ENCODE results near the gene SUN5. TPM values are rescaled to one million over a fixed set of nuclear protein-coding genes. Genes with fewer than 3 reads are reported as not detected.

SUN5 gene
- polyA plus RNA-seq, 3 donors from 2014 or later: not detected

- DNase-seq: no peak
- no peak overlapping the region for H3K4me3 Mint-ChIP-seq
Observed at GRCh38 chr20:33033381-33033780, 29.1 kb upstream of the SUN5 start.

GRCh38 chr20:33032555-33032954 lies 28.3 kb upstream of the SUN5 start:
- peaks cover 0 to 4% (median 3%) of the 10 kb centered on the region in 3 donors for H3K27me3 Mint-ChIP-seq (ENCODE audit: low read depth in 3 of 3)
- DNase-seq: no peak
- H3K27ac Mint-ChIP-seq: no peak overlapping the region
- no peak overlapping the region for H3K4me3 Mint-ChIP-seq
- H3K9me3 Mint-ChIP-seq: no peaks in the 10 kb centered on the region
- H3K4me1 Mint-ChIP-seq: no peaks in the 10 kb centered on the region
- no peaks in the 10 kb centered on the region for H3K36me3 Mint-ChIP-seq

More at GRCh38 chr20:33033381-33033780, 29.1 kb upstream of the SUN5 start:
- Mint-ChIP-seq H3K27me3 (ENCODE audit: low read depth in 3 of 3) (peaks cover 0 to 4% (median 4%) of the 10 kb centered on the region in 3 donors), H3K36me3 (no peaks in the 10 kb centered on the region), H3K27ac (no peak overlapping the region), H3K4me1 (no peaks in the 10 kb centered on the region), H3K9me3 (no peaks in the 10 kb centered on the region)

- H3K9me3 Mint-ChIP-seq: no peaks in the 10 kb centered on the region
- no peaks in the 10 kb centered on the region for H3K4me1 Mint-ChIP-seq
- no peak within 1 kb of the TSS for H3K27ac Mint-ChIP-seq
- DNase-seq: no peak
- H3K27me3 Mint-ChIP-seq (ENCODE audit: low read depth in 3 of 3): peaks cover 0 to 7% (median 4%) of the 10 kb centered on the region in 3 donors
- no peak within 1 kb of the TSS for H3K4me3 Mint-ChIP-seq
- no peaks in the 10 kb centered on the region for H3K36me3 Mint-ChIP-seq
Observed at GRCh38 chr20:33031531-33031930, 27.3 kb upstream of the SUN5 start, which contains the start of gene BPIFB6. TSS of gene BPIFB6 (plus strand) at chr20:33031648. CDS start at chr20:33031648, 0 bp downstream.

GRCh38 chr20:33030569-33030968 lies 26.3 kb upstream of the SUN5 start:
- H3K4me1 Mint-ChIP-seq: no peaks in the 10 kb centered on the region
- H3K4me3 Mint-ChIP-seq: no peak overlapping the region
- H3K27ac Mint-ChIP-seq: no peak overlapping the region
- DNase-seq: no peak
- H3K27me3 Mint-ChIP-seq (ENCODE audit: low read depth in 3 of 3): peaks cover 0 to 7% (median 2%) of the 10 kb centered on the region in 3 donors
- no peaks in the 10 kb centered on the region for H3K36me3 Mint-ChIP-seq
- no peaks in the 10 kb centered on the region for H3K9me3 Mint-ChIP-seq

GRCh38 chr20:33030076-33030475 lies 25.8 kb upstream of the SUN5 start:
- Mint-ChIP-seq H3K36me3 (no peaks in the 10 kb centered on the region), H3K9me3 (no peaks in the 10 kb centered on the region), H3K27me3 (ENCODE audit: low read depth in 3 of 3) (peaks cover 0 to 7% (median 0%) of the 10 kb centered on the region in 3 donors), H3K4me1 (no peaks in the 10 kb centered on the region), H3K27ac (no peak overlapping the region), H3K4me3 (no peak overlapping the region)
- no peak for DNase-seq

GRCh38 chr20:33028875-33029274 lies 24.6 kb upstream of the SUN5 start:
- Mint-ChIP-seq H3K9me3 (no peaks in the 10 kb centered on the region), H3K27me3 (ENCODE audit: low read depth in 3 of 3) (peaks cover 0 to 7% (median 0%) of the 10 kb centered on the region in 3 donors), H3K4me3 (no peak overlapping the region), H3K4me1 (no peaks in the 10 kb centered on the region), H3K36me3 (no peaks in the 10 kb centered on the region), H3K27ac (no peak overlapping the region)
- no peak for DNase-seq

- no peak overlapping the region for H3K27ac Mint-ChIP-seq
- H3K27me3 Mint-ChIP-seq (ENCODE audit: low read depth in 3 of 3): peaks cover 0 to 5% (median 0%) of the 10 kb centered on the region in 3 donors
- H3K9me3 Mint-ChIP-seq: no peaks in the 10 kb centered on the region
- DNase-seq: no peak
- H3K36me3 Mint-ChIP-seq: no peaks in the 10 kb centered on the region
- no peaks in the 10 kb centered on the region for H3K4me1 Mint-ChIP-seq
- no peak overlapping the region for H3K4me3 Mint-ChIP-seq
Observed at GRCh38 chr20:33027769-33028751, 23.8 kb upstream of the SUN5 start.

- Mint-ChIP-seq H3K4me1 (no peaks in the 10 kb centered on the region), H3K4me3 (no peak overlapping the region), H3K36me3 (no peaks in the 10 kb centered on the region), H3K27me3 (ENCODE audit: low read depth in 3 of 3) (peaks cover 0 to 5% (median 0%) of the 10 kb centered on the region in 3 donors), H3K27ac (no peak overlapping the region), H3K9me3 (no peaks in the 10 kb centered on the region)
- DNase-seq: no peak
Observed at GRCh38 chr20:33026779-33027759, 22.8 kb upstream of the SUN5 start.

- H3K27ac Mint-ChIP-seq: no peak overlapping the region
- no peak overlapping the region for H3K4me3 Mint-ChIP-seq
- no peaks in the 10 kb centered on the region for H3K36me3 Mint-ChIP-seq
- DNase-seq: no peak
- no peaks in the 10 kb centered on the region for H3K4me1 Mint-ChIP-seq
- H3K27me3 Mint-ChIP-seq (ENCODE audit: low read depth in 3 of 3): peaks cover 0 to 5% (median 0%) of the 10 kb centered on the region in 3 donors
- H3K9me3 Mint-ChIP-seq: no peaks in the 10 kb centered on the region
Observed at GRCh38 chr20:33026072-33026778, 22.0 kb upstream of the SUN5 start.

GRCh38 chr20:33025318-33025876 lies 21.2 kb upstream of the SUN5 start:
- H3K36me3 Mint-ChIP-seq: no peaks in the 10 kb centered on the region
- H3K27ac Mint-ChIP-seq: no peak overlapping the region
- no peak for DNase-seq
- H3K4me1 Mint-ChIP-seq: no peaks in the 10 kb centered on the region
- no peaks in the 10 kb centered on the region for H3K9me3 Mint-ChIP-seq
- no peak overlapping the region for H3K4me3 Mint-ChIP-seq
- peaks cover 0 to 4% (median 2%) of the 10 kb centered on the region in 3 donors for H3K27me3 Mint-ChIP-seq (ENCODE audit: low read depth in 3 of 3)

GRCh38 chr20:33024609-33025317 lies 20.5 kb upstream of the SUN5 start:
- no peaks in the 10 kb centered on the region for H3K9me3 Mint-ChIP-seq
- DNase-seq: no peak
- H3K36me3 Mint-ChIP-seq: no peaks in the 10 kb centered on the region
- H3K27me3 Mint-ChIP-seq (ENCODE audit: low read depth in 3 of 3): peaks cover 0 to 4% (median 2%) of the 10 kb centered on the region in 3 donors
- H3K4me1 Mint-ChIP-seq: no peaks in the 10 kb centered on the region
- no peak overlapping the region for H3K4me3 Mint-ChIP-seq
- H3K27ac Mint-ChIP-seq: no peak overlapping the region

- no peak for DNase-seq
- no peak overlapping the region for H3K4me3 Mint-ChIP-seq
- no peaks in the 10 kb centered on the region for H3K9me3 Mint-ChIP-seq
- H3K4me1 Mint-ChIP-seq: no peaks in the 10 kb centered on the region
- H3K36me3 Mint-ChIP-seq: no peaks in the 10 kb centered on the region
- H3K27ac Mint-ChIP-seq: no peak overlapping the region
- peaks cover 0 to 4% (median 2%) of the 10 kb centered on the region in 3 donors for H3K27me3 Mint-ChIP-seq (ENCODE audit: low read depth in 3 of 3)
Observed at GRCh38 chr20:33024243-33024560, 20.0 kb upstream of the SUN5 start.
